ENCODE results near the gene ETNK2. TPM values are rescaled to one million over a fixed set of nuclear protein-coding genes. Genes with fewer than 3 reads are reported as not detected.

ETNK2 gene
- total and polyA plus RNA-seq, 2 donors (not counting 1 experiment from before 2014, with no cell fraction given) = 0.49 to 2.8 TPM

- Histone ChIP-seq H3K4me1 (ENCODE audit: control insufficient read depth in 2 of 2, insufficient read depth in 2 of 2, low read length in 2 of 2) (peaks cover 12 to 14% of the 10 kb centered on the region in 2 donors), H3K4me3 (ENCODE audit: control extremely low read depth in 1 of 5, extremely low read depth in 1 of 5, insufficient read depth in 1 of 5, low read depth in 2 of 5, low read length in 4 of 5) (peak overlapping the region; percentile 13 to 71 (median 57)), H2AFZ (ENCODE audit: insufficient read depth, low read depth, low read length, poor library complexity, severe bottlenecking) (peak overlapping the region; percentile 74), H3K9ac (ENCODE audit: low read length) (peak overlapping the region; percentile 75), H3K27me3 (replicated peaks in 1 of 4; ENCODE audit: control extremely low read depth in 1 of 4, control insufficient read depth in 3 of 4, insufficient read depth in 4 of 4, low read length in 3 of 4) (peaks cover 0 to 24% (median 7%) of the 10 kb centered on the region in 4 experiments), H4K20me1 (ENCODE audit: control insufficient read depth, insufficient read depth, low read length, poor library complexity, severe bottlenecking) (no peaks in the 10 kb centered on the region), H3K4me2 (replicated peaks; ENCODE audit: low read depth, low read length, poor library complexity, severe bottlenecking) (peak overlapping the region; percentile 93), H3K9me3 (ENCODE audit: control extremely low read depth in 1 of 3, control insufficient read depth in 2 of 3, insufficient read depth in 1 of 3, low read length in 2 of 3) (peaks cover 0 to 3% (median 0%) of the 10 kb centered on the region in 3 donors), H3K79me2 (ENCODE audit: control insufficient read depth, insufficient read depth, low read length) (no peaks in the 10 kb centered on the region), H3K27ac (ENCODE audit: low read length in 2 of 2) (peak overlapping the region in 1 of 2 donors; percentile 26), H3K36me3 (replicated peaks in 1 of 2; ENCODE audit: control extremely low read depth in 1 of 2, control insufficient read depth in 1 of 2, extremely low read depth in 1 of 2, insufficient read depth in 2 of 2, low read length in 1 of 2) (no peaks in the 10 kb centered on the region)
- peaks cover 32% of the 10 kb centered on the region for H3K27me3 Mint-ChIP-seq
- DNase-seq (peak; percentile 56), ATAC-seq (ENCODE audit: low read depth) (peak; percentile 15)
- intact Hi-C loops (cut with micrococcal nuclease) = no loop called here
- ChIA-PET POLR2A (interaction anchor here (0.7 kb wide), 1 partner anchor 157 kb away, joined by 7 read pairs; no protein-coding TSS in a partner anchor), CTCF (interaction anchor here (0.7 to 2.2 kb wide), 3 partner anchors 9 to 17 kb away, joined by 4 to 6 read pairs (median 6); no protein-coding TSS in a partner anchor)
- H3K4me1 Mint-ChIP-seq = peaks cover 8% of the 10 kb centered on the region
- H3K9me3 Mint-ChIP-seq (ENCODE audit: insufficient read depth) = no peaks in the 10 kb centered on the region
- 38% methylated on average over 26 of the region's 33 CpGs for WGBS (ENCODE audit: insufficient coverage)
- H3K27ac Mint-ChIP-seq = no peak overlapping the region
- TF ChIP-seq EZH2 (IDR thresholded peaks at IDR 0.05; ENCODE audit: borderline replicate concordance, insufficient read depth, low read depth, low read length, poor library complexity, severe bottlenecking) = no peak
- TF ChIP-seq CTCF (IDR thresholded peaks at IDR 0.05) = no peak
- H3K4me3 Mint-ChIP-seq = peak overlapping the region; percentile 74
These were observed 917 bp downstream of the ETNK2 start for GRCh38 chr1:204150702-204151551.
